Measurements from ENCODE around the gene PRKN. TPM values are rescaled to one million over a fixed set of nuclear protein-coding genes. Genes with fewer than 3 reads are reported as not detected.

The PRKN gene
- total RNA-seq, 1 experiment from 2014 or later = 0.46 TPM

DNA sequence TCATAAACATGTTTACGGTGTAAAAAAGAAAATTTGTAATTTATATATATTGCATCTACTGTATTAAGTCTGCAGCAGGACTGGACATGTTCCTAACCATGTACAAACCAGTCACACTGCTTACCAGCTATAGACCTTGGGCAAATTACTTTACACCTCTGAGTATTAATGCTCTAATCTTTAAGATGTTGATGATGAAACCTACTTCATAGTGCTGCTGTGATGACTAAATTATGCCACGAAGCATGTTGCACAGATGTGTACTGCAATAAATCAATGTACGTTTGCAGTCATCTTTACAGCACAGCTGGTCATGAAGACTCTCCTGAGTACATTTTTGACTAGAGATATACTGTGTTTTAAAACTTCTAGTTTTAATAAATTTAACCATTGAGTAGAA is 42.6 kb downstream of the PRKN start:
- no peak for TF ChIP-seq SIN3A (IDR thresholded peaks at IDR 0.05; ENCODE audit: borderline replicate concordance, insufficient read depth, low read depth, low read length)
- TF ChIP-seq, protein P1, sequence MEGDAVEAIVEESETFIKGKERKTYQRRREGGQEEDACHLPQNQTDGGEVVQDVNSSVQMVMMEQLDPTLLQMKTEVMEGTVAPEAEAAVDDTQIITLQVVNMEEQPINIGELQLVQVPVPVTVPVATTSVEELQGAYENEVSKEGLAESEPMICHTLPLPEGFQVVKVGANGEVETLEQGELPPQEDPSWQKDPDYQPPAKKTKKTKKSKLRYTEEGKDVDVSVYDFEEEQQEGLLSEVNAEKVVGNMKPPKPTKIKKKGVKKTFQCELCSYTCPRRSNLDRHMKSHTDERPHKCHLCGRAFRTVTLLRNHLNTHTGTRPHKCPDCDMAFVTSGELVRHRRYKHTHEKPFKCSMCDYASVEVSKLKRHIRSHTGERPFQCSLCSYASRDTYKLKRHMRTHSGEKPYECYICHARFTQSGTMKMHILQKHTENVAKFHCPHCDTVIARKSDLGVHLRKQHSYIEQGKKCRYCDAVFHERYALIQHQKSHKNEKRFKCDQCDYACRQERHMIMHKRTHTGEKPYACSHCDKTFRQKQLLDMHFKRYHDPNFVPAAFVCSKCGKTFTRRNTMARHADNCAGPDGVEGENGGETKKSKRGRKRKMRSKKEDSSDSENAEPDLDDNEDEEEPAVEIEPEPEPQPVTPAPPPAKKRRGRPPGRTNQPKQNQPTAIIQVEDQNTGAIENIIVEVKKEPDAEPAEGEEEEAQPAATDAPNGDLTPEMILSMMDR (IDR thresholded peaks at IDR 0.05) = no peak
- TF ChIP-seq, protein P2, sequence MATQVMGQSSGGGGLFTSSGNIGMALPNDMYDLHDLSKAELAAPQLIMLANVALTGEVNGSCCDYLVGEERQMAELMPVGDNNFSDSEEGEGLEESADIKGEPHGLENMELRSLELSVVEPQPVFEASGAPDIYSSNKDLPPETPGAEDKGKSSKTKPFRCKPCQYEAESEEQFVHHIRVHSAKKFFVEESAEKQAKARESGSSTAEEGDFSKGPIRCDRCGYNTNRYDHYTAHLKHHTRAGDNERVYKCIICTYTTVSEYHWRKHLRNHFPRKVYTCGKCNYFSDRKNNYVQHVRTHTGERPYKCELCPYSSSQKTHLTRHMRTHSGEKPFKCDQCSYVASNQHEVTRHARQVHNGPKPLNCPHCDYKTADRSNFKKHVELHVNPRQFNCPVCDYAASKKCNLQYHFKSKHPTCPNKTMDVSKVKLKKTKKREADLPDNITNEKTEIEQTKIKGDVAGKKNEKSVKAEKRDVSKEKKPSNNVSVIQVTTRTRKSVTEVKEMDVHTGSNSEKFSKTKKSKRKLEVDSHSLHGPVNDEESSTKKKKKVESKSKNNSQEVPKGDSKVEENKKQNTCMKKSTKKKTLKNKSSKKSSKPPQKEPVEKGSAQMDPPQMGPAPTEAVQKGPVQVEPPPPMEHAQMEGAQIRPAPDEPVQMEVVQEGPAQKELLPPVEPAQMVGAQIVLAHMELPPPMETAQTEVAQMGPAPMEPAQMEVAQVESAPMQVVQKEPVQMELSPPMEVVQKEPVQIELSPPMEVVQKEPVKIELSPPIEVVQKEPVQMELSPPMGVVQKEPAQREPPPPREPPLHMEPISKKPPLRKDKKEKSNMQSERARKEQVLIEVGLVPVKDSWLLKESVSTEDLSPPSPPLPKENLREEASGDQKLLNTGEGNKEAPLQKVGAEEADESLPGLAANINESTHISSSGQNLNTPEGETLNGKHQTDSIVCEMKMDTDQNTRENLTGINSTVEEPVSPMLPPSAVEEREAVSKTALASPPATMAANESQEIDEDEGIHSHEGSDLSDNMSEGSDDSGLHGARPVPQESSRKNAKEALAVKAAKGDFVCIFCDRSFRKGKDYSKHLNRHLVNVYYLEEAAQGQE (IDR thresholded peaks at IDR 0.05; ENCODE audit: insufficient read depth in 1 of 2, low read depth in 2 of 2, low read length in 1 of 2) = no peak
- TF ChIP-seq POLR2AphosphoS5 (IDR thresholded peaks at IDR 0.05; ENCODE audit: low read depth, low read length) = no peak
- TF ChIP-seq TCF7L2 (IDR thresholded peaks at IDR 0.05; ENCODE audit: low read depth, low read length) = no peak
- H3K4me3 ChIP-seq (ENCODE audit: low read depth in 2 of 2, low read length in 2 of 2) = no peak overlapping the region
- H3K36me3 ChIP-seq (ENCODE audit: control insufficient read depth, insufficient read depth, low read length) = no peaks in the 10 kb centered on the region
- H3K9me3 ChIP-seq (ENCODE audit: control insufficient read depth, insufficient read depth, low read depth, low read length) = no peaks in the 10 kb centered on the region
- ATAC-seq = no peak
- no peak for DNase-seq (ENCODE audit: low read depth, low spot score)
- ChIA-PET POLR2A (no interaction called here), CTCF (no interaction called here)
- intact Hi-C loops (cut with micrococcal nuclease; ENCODE audit: unreplicated experiment) (no loop called here), in situ Hi-C loops (cut with HindIII; ENCODE audit: low pct_unique_long_range_greater_than_20kb, low sequenced_read_pairs) (no loop called here)
- no peak overlapping the region for H3K27ac ChIP-seq (ENCODE audit: low read length)
- H3K27me3 ChIP-seq (ENCODE audit: control insufficient read depth, insufficient read depth, low read length) = no peaks in the 10 kb centered on the region
- no peaks in the 10 kb centered on the region for H3K4me1 ChIP-seq (ENCODE audit: control insufficient read depth, insufficient read depth, low read length)
- BruUV-seq (replicated peaks) = no TSS peak

DNA sequence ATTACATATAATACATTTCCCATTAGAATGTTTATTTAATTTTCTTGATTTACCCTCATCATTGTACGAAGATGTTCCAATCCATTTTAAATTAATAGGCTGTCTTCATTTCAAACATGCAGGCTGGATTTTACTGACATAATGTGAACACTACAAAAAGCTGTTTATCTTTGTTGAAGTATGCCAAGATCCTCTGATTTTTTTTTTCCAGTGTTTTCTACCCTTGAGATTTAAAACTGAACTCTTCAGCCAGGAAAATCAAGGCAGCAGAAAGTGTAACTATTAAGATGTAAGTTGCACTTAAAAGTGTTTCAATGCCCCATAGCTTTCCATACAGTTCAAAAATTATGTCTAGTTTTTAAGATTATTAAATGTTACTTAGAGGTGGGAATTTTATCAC is 43.5 kb downstream of the PRKN start:
- intact Hi-C loops (cut with micrococcal nuclease; ENCODE audit: unreplicated experiment) (no loop called here), in situ Hi-C loops (cut with HindIII; ENCODE audit: low pct_unique_long_range_greater_than_20kb, low sequenced_read_pairs) (no loop called here)
- no peak overlapping the region for H3K27ac ChIP-seq (ENCODE audit: low read length)
- ChIA-PET POLR2A (interaction anchor here (0.6 kb wide), 1 partner anchor 167 kb away, joined by 4 read pairs; no protein-coding TSS in a partner anchor), CTCF (no interaction called here)
- BruUV-seq (replicated peaks) = no TSS peak
- no peaks in the 10 kb centered on the region for H3K36me3 ChIP-seq (ENCODE audit: control insufficient read depth, insufficient read depth, low read length)
- ATAC-seq (no peak), DNase-seq (ENCODE audit: low read depth, low spot score) (no peak)
- no peak overlapping the region for H3K4me3 ChIP-seq (ENCODE audit: low read depth in 2 of 2, low read length in 2 of 2)
- H3K9me3 ChIP-seq (ENCODE audit: control insufficient read depth, insufficient read depth, low read depth, low read length) = no peaks in the 10 kb centered on the region
- no peaks in the 10 kb centered on the region for H3K4me1 ChIP-seq (ENCODE audit: control insufficient read depth, insufficient read depth, low read length)
- no peak for TF ChIP-seq SIN3A (IDR thresholded peaks at IDR 0.05; ENCODE audit: borderline replicate concordance, insufficient read depth, low read depth, low read length)
- TF ChIP-seq, protein P2 (IDR thresholded peaks at IDR 0.05; ENCODE audit: insufficient read depth in 1 of 2, low read depth in 2 of 2, low read length in 1 of 2) = no peak
- no peaks in the 10 kb centered on the region for H3K27me3 ChIP-seq (ENCODE audit: control insufficient read depth, insufficient read depth, low read length)
